Tibial nerve (tissue), 3 donors: Measurements from ENCODE around the gene PDX1.

Experiments
- POLR2A ChIP-seq, 2 donors: fragments of 450-650 bp; IDR thresholded peaks; one replicate each; pipeline ENCODE4 v1.6.1; 2017; ENCODE audit warnings: antibody characterized with exemption in 2 of 2, mild to moderate bottlenecking in 2 of 2, moderate library complexity in 2 of 2
- TF ChIP-seq, protein P1 (sequence below), 5 experiments: fragments of 200-600 bp in 3 of 5; fragments of 450-650 bp in 2 of 5; sonication (generic) in 3 of 5; IDR thresholded peaks; one replicate each; pipeline ENCODE4 v1.5.1; 2016 to 2019; ENCODE audit warnings: antibody characterized with exemption in 5 of 5, mild to moderate bottlenecking in 3 of 5, moderate library complexity in 2 of 5

GRCh38 chr13:27960362-27961226, 40.8 kb downstream of the PDX1 start:
- TF ChIP-seq, protein P1, sequence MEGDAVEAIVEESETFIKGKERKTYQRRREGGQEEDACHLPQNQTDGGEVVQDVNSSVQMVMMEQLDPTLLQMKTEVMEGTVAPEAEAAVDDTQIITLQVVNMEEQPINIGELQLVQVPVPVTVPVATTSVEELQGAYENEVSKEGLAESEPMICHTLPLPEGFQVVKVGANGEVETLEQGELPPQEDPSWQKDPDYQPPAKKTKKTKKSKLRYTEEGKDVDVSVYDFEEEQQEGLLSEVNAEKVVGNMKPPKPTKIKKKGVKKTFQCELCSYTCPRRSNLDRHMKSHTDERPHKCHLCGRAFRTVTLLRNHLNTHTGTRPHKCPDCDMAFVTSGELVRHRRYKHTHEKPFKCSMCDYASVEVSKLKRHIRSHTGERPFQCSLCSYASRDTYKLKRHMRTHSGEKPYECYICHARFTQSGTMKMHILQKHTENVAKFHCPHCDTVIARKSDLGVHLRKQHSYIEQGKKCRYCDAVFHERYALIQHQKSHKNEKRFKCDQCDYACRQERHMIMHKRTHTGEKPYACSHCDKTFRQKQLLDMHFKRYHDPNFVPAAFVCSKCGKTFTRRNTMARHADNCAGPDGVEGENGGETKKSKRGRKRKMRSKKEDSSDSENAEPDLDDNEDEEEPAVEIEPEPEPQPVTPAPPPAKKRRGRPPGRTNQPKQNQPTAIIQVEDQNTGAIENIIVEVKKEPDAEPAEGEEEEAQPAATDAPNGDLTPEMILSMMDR (IDR thresholded peaks at IDR 0.05): peak in 3 of 5 experiments; percentile 8 to 28 (median 27)
- TF ChIP-seq POLR2A (IDR thresholded peaks at IDR 0.05): no peak
